BE2C (cell line): ENCODE data around the gene ARHGDIA.

ENCODE experiments used
- DNase-seq: peaks from one replicate; pipeline ENCODE4 v3.0.0-alpha.2; 2020
- H3K27me3 ChIP-seq: fragments of 250-450 bp; sonication (Bioruptor Pico); 2 replicates; pipeline ENCODE4 v1.5.1; 2020; ENCODE audit warnings: mild to moderate bottlenecking
- H3K36me3 ChIP-seq: fragments of 250-450 bp; sonication (Bioruptor Pico); 2 replicates; pipeline ENCODE4 v1.5.1; 2020; ENCODE audit warnings: mild to moderate bottlenecking
- H3K4me1 ChIP-seq: fragments of 250-450 bp; sonication (Bioruptor Pico); 2 replicates; pipeline ENCODE4 v1.5.1; 2020
- H3K4me3 ChIP-seq: 2 replicates; pipeline ENCODE4 v1.5.1; 2011; ENCODE audit warnings: low read depth, low read length
- H3K9me3 ChIP-seq: fragments of 250-450 bp; sonication (Bioruptor Pico); 2 replicates; pipeline ENCODE4 v1.5.1; 2020
- CTCF ChIP-seq: IDR thresholded peaks from 2 replicates; pipeline ENCODE4 v1.5.1; 2012; ENCODE audit warnings: mild to moderate bottlenecking, low read depth, low read length

ARHGDIA gene

DNA sequence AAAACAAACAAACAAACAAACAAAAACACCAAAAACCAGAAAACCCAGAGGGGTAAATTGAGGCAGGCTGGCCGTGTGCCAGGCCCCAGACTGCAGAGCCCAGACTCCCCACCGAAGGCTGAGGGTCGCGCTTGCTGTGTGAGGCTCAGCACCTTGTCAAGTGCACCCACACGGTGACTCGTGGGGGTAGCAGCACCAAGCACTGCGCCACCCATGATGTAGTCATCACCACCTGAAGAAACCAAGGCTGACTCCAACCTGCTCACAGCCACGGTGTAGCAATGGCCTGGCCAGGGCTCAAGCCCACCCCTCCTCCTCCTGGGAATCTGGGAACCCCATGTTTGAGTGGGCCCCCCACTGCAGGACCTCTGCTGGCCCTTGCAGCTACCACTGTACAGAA lies 50.0 kb downstream of the ARHGDIA start:
- DNase-seq = no peak
- no peaks in the 10 kb centered on the region for H3K9me3 ChIP-seq
- no peak overlapping the region; the same call in 1 of the 2 replicates for H3K4me3 ChIP-seq
- TF ChIP-seq CTCF = no peak
- peaks cover 7% of the 10 kb centered on the region for H3K4me1 ChIP-seq
- H3K27me3 ChIP-seq = no peaks in the 10 kb centered on the region
- peaks cover 4% of the 10 kb centered on the region; the same call in 1 of the 2 replicates for H3K36me3 ChIP-seq

GRCh38 chr17:81819708-81820107 lies 51.4 kb downstream of the ARHGDIA start:
- no peaks in the 10 kb centered on the region for H3K9me3 ChIP-seq
- H3K36me3 ChIP-seq = peaks cover 4% of the 10 kb centered on the region; the same call in 1 of the 2 replicates
- H3K27me3 ChIP-seq = no peaks in the 10 kb centered on the region
- peaks cover 16% of the 10 kb centered on the region for H3K4me1 ChIP-seq
- TF ChIP-seq CTCF = no peak
- H3K4me3 ChIP-seq = no peak overlapping the region
- no peak for DNase-seq

- H3K36me3 ChIP-seq = peaks cover 2% of the 10 kb centered on the region; the same call in 1 of the 2 replicates
- no peak overlapping the region for H3K4me3 ChIP-seq
- no peaks in the 10 kb centered on the region for H3K9me3 ChIP-seq
- DNase-seq = no peak
- H3K27me3 ChIP-seq = no peaks in the 10 kb centered on the region
- peaks cover 16% of the 10 kb centered on the region for H3K4me1 ChIP-seq
- no peak for TF ChIP-seq CTCF
These were observed 53.4 kb downstream of the ARHGDIA start for GRCh38 chr17:81817758-81818147.
